Stromal cell of bone marrow (primary cell): ENCODE data around the gene HACD1.
A peak's percentile ranks its signal among the peaks of the same experiment; 100 is the strongest.

Experiments used
- DNase-seq: peaks from one replicate; pipeline ENCODE4 v3.0.0-alpha.2; 2012; ENCODE audit warnings: low read depth

The HACD1 gene, protein sequence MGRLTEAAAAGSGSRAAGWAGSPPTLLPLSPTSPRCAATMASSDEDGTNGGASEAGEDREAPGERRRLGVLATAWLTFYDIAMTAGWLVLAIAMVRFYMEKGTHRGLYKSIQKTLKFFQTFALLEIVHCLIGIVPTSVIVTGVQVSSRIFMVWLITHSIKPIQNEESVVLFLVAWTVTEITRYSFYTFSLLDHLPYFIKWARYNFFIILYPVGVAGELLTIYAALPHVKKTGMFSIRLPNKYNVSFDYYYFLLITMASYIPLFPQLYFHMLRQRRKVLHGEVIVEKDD

DNA sequence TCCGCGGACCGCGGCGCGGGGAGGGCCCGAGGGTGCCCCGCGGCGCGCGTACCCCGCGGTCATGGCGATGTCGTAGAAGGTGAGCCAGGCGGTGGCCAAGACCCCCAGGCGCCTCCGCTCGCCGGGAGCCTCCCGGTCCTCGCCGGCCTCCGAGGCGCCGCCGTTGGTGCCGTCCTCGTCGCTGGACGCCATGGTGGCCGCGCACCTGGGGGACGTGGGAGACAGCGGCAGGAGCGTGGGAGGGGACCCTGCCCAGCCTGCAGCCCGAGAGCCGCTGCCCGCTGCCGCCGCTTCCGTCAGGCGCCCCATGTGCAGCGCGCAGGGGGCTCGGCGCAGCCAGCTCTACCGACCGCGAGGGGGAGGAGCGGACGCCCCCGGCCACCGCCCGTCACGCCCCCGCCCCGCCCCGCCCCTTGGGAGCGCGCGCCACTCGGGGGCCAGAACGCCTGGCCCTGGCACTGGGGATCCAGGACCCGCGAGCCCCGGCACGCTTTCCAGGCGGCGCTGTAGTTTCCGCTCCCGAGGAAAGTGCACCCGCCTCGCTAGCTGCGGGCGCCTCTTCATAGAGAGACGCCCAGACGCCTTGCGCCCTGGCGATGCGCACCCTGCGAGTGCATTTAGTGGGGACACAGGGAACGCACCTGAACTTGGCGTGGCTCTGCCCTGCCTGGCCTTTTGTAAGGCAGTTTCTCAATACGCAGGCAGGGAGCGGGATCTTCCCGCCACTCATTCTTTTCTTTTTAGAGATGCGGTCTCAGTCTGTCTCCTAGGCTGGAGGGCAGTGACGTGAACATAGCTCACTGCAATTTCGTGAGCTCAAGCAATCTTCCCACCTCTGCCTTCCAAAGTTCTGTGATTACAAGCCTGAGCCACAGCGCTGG is at the start of gene HACD1:
TSS of gene HACD1 (minus strand) at position 344 of the 881 bp plus-strand sequence. CDS start at position 309, 35 bp downstream.
- DNase-seq = peak; percentile 35

DNA sequence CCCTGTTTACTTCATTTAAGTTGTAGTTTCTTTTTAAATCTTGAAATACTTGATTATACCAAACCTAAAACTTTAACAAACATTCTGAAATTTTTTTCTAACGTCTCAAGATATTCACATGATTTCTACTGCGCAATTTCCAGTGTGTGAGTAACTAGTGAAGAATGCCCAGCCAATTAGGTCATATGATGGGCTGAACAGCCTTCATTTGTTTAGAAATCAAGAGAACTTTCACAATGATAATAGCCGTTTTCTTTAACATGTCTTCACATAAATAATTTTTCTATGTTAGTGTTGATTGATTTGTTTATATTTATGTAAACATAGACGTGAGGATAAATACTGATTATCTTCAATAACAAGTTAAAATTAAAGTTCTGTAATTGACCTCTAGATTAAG is 48.6 kb upstream of the HACD1 start:
- peak; percentile 91 for DNase-seq

DNA sequence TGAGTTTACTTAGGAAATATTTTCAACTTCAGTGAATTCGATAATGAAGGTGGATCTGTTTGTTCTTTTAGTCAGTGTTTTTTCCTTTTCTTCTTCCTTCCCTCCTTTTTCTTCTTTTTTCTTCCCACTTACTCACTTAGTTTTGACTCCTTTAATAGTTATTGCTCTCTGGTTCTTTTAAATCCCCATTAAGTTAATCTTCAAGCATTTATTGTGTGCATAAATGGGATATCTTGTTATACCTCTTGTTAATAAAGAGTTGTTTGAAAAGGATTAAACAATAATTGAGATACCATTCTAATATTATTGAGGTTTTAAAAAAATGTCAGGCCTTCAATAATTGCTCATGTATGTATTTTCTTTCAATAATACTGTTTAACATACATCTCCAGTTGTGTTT is 46.3 kb upstream of the HACD1 start:
- no peak for DNase-seq

DNA sequence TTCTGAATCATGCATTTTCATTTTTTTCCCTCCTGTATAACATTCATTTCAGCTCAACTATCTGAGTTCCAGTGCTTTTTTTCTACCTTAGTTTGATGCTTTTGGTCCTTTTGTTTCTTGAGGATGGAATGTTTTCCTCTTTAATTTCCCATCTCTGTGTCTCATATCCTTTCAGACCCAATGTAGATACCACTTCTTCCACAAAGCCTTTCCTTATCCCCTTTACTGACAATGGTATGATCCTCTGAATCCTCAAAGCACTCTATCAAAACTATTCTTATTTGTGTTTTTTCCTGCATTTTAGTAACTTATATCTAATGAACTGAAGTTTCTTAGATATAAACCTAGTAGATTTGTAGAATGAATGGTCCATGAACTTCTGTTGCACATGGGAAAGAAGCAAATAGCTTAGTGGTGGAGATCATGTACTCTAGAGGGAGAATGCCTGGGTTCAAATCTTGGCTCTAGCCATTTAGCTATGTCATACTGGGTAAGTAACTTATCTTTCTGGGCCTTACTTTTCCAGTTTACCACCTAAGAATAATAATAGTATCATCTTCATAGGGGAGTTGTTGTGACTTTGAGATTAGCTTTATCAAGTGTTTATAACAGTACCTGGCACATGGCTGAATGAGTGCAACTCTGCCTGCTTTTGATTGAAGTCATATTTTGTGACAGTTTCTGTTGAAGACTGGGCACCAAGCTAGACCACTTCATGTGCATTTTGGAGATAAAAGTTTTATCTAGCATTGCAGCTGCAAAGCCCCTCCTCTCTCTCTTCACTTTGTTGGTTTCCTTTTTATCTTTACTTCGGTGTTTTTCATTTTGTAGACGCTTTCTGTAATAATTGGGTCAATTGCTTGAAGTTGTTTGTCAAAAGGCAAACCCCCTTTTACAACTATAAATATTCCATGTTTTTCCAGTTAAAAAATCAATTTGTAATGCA is 45.3 kb upstream of the HACD1 start:
- DNase-seq = no peak

DNA sequence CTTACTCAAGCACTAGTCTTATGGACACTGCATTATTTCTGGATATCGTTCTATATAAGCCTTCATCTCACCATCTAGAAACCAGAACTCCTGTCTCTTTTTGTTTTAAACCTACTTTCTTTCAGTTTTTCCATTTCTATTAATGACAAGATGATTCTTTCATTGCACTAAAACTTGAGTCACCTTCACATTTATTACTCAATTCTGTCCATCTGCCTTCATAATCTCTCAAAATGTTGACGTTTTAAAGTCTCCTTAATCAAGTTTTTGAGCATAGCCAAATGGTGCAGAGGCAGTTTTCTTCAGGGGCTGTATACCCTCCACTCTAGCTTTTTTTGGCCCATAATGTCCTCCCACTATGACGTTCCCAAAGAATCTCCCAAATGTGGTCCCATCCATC is 44.3 kb upstream of the HACD1 start:
- DNase-seq = no peak

DNA sequence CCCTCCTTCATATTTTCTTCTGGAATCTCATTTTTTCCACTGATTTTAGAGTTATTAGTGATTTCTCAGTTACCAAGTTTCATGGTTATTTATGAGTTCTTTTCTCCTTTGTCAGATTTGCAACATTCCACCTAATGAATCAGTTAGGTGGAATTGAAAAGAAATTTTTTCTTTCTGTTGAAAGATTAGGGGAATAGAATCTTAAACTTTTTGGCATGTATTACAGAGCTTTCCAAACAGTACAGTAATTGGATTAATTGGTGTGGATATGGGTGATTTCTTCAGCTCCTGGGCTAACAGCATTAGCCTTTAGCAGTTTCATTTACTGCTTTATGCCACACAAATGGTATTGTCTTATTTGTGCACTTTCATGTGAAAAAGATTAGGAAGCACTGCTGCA is 43.7 kb upstream of the HACD1 start:
- no peak for DNase-seq

DNA sequence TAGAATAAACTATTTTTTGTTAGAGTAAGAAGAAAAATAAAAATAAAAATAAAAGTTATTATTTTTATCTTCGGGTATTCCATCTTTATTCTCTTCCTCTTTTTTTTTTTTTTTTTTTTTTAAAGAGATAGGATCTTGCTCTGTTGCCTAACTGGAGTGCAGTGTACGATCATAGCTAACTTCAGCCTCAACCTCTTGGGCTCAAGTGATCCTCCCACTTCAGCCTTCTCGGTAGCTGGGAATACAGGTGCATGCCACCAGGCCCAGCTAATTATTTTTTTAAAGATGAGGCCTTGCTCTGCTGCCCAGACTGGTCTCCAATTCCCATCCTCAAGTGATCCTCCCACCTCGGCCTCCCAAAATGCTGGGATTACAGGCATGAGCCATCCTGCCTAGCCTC is 42.2 kb upstream of the HACD1 start:
- DNase-seq = no peak

DNA sequence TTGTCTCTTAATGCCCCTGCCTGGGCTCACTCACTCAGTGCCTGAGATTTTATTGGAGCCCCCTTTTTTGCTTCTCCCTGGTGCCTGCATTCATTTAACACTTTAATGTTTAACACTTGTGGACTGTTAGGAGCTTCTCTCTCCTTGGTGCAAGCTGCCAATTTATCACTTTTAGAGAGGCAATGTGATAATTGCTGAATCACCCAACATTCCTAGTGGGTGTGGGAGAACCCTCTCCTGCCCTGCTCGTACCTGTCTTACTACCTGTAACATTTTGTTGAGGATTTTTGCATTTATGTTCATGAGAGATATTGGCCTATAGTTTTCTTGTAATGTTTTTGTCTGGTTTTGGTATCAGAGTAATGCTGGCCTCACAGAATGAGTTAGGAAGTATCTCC is 39.9 kb upstream of the HACD1 start:
- DNase-seq = no peak

DNA sequence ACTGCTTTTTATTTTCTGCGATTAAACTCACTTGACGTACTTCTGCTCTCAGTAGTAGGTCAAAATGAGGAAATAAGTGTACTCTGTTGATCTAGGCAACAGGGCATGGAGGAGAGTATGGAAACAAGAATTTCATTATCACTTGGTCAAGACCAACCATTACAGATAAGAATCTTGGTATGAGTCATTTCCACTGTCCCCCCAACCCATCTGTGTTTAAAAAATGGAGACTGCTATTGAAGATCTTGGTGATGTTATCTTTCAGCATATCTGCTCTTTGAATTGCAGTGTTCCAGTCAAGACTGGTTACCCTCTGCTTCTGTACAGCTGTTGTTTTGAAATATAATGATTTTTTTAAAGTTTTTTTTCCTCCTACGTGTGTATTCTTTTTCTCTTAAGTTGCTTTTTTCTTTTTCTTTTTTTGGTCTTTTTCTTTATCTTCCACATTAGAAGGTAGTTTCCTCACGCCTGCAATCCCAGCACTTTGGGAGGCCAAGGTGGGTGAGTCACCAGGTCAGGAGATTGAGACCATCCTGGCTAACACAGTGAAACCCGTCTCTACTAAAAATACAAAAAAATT is 38.5 kb upstream of the HACD1 start:
- DNase-seq = no peak

DNA sequence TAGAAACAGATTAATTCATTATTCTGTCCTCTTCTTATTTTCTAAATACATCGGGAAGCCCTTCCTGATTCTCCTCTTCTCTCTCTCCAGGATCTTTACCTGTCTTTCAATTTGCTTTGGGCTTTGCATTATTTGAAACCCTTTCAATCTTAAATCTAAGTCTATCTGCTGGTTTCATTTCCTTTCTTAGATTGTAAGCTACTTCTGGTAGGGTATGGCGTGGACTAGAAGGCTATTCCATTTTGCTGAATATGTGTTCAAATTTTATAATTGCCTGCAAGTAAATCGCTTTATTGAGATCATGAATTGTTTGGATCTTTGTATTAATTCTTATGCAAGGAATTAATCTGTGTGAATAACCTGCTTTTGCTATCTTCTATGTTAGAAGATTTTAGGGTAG is 37.8 kb upstream of the HACD1 start:
- DNase-seq = no peak

DNA sequence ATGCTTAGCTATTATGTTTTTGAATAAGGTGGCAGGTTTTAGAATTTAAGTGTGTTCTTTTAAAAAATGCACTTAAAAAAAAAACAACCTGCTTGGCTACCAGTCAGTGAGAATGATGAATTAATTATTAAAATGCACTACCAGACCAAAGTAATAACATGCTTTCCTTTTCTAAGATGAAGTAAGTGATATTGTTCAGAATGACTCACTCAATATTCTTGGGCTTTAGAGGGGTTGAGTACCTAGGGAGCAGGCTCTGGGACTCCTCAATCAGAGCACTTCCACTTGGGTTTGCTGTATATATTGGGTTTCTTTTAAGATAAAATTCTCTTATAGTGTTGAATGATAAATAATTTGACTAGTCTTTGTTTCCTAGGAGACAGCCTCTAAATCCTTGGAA is 35.4 kb upstream of the HACD1 start:
- no peak for DNase-seq

DNA sequence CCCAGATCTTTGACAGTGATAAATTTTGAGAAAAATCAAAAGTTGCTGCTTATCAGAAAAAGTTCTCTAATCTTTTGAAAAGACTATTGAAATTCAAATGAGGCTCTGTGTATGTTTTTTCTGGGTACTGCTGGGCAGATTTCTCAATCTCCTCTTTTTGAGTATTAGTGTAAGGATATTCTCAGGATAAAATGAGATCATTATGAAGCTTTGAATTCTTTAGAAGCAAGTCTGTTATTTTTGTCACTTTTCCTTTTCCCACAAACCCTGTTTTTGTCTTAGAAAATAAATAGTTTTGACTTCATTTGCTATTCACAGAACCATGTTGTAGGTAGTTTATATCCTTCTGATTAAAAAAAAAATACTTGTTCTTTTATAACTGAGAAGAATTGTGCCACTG is 34.7 kb upstream of the HACD1 start:
- no peak for DNase-seq

DNA sequence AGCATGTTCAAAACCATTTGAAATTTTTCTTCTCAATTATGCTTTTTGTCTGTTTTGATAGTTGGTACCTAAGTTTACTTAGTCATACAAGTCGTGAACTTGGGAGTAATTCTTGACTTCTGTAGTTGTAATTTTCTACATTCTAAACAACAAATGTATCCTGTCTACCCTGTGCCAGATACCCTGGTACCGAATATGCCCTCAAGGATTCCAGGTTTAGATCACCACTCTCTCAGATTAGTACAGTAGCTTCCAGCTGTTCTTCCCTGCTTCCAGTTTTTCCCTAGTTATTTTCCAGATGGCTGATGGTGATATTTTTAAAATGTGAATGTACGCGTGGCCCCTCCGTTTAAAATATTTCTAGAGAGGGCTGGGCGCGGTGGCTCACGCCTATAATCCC is 33.2 kb upstream of the HACD1 start:
- DNase-seq = no peak

DNA sequence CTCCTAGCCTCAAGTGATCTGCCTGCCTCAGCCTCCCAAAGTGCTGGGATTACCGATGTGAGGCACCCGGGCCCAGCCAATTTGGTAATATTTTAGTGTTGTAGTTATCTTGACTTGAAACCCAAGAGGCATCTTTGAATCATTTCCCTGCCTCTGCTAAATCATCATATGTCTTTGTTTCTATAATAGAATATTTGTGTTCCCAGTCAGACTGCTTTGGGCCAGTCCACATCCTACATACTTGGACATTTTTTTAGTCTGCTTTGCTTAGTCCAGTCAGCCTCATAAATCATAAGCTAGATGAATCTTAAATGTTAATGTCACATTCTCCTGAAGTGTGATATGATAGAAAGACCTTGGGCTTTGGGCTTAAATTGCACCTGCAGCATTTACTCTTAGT is 32.7 kb upstream of the HACD1 start:
- DNase-seq = peak; percentile 83

DNA sequence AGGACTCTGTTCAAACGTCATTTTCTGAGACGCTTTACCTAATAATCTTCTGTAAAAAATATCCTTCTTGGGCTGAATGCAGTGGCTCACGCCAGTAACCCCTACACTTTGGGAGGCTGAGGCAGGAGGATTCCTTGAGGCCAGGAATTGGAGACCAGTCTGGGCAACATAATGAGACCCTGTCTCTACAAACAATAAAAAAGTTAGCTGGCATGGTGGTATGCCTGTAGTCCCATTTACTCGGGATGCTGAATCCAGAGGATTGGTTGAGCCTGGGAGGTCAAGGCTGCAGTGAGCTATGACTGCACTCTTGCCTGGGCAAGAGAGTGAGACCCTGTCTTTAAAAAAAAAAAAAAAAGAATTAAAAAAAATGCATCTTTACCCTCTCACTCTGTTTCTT is 31.9 kb upstream of the HACD1 start:
- DNase-seq = no peak

DNA sequence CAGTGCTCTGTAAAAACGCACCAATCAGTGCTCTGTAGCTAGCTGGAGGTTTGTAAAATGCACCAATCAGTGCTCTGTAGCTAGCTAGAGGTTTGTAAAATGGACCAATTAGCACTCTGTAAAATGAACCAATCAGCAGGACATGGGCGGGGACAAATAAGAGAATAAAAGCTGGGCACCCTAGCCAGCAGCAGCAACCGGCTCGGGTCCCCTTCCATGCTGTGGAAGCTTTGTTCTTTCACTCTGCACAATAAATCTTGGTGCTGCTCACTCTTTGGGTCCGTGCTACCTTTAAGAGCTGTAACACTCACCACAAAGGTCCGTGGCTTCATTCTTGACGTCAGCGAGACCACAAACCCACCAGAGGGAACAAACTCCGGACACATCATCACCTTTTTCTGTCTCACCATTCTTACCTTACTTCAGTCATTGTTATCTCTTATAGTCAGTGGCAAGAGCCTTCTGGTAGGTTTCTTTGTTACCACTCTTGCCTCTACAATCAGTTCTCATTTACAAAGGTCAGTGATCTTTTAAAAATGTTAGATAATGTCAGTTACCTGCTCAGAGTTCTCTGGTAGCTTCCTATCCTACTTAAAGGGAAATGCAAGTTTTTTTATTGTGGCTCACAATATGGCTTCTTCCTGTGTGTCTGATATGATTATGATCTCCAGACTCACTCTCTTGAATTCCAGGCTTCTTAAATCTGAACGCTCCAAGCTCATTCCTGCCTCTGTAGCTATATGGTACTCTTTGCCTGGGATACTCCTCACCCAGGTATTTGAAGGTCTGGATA is 31.3 kb upstream of the HACD1 start:
- DNase-seq = no peak

DNA sequence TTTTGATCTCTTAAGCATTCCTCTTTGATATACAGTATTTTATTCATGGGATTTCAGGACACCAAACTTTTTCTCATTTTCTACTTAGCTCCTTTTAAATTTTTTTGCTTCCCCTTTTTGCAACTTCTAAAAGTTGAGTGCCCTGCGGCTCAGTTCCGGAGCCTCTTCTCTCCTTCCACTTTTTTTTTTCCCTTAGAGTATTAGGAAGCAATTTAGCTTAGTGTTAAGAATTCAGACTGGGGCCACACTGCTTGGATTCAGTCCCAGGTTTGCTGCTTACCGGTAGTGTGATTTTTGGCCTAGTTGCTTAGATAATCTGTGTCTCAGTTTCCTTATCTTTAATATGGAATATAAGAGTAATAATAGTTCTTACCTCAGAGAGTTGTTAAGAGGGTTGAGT is 30.2 kb upstream of the HACD1 start:
- no peak for DNase-seq

DNA sequence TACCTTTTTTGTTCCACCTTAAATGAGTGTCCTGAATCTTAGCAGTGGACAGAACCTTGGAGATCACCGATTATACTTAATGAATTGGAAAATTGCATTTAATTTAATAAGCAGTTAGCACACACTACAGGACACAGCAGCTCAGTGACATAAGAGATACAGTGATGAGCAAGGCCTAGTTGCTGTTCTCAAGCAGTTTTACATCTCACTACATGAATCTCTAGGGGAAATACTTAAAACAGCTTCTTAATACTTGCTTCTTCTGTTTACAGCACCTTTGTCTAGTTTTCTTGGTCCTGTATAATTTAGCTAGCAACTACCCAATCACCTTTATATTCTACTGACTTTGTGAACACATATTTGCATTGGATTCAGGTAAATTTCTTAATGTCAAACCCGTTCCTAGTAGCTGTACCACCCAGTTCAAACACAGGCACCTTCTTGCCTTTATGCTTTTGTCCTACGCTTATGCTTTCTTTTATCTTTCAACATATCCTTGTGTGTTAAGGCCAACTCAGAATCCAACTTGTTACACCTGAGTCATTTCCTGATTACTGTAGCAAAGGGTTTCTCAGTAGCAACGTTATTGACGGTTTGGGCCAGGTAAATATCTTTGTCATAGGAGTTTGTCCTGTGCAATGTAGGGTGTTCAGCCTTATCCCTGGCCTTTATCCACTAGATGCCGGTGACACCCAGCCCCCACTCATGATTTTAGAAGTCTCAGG is 28.6 kb upstream of the HACD1 start:
- DNase-seq = no peak

DNA sequence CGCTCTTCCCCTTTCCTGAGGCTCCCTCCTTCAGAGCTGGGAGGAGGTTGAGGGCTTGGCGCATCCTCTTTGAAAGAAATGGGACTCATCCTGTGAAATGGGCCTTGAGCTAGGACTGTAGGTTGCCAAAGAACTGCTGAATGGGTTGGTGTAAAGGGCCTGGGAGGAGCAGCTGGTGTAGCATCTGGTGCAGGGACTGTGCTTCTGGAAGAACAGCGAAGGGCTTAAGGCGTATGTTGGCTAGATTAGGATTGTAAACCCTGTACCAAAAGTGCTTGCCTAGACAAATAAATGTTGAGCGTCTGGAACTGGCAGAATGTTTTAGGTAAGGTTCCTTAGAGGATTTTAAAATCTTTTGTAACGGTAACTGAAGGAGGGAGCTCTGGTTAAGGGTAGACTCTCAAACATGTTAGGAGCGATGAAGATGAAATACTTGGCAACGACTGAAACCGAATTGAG is 27.3 kb upstream of the HACD1 start:
- no peak for DNase-seq

DNA sequence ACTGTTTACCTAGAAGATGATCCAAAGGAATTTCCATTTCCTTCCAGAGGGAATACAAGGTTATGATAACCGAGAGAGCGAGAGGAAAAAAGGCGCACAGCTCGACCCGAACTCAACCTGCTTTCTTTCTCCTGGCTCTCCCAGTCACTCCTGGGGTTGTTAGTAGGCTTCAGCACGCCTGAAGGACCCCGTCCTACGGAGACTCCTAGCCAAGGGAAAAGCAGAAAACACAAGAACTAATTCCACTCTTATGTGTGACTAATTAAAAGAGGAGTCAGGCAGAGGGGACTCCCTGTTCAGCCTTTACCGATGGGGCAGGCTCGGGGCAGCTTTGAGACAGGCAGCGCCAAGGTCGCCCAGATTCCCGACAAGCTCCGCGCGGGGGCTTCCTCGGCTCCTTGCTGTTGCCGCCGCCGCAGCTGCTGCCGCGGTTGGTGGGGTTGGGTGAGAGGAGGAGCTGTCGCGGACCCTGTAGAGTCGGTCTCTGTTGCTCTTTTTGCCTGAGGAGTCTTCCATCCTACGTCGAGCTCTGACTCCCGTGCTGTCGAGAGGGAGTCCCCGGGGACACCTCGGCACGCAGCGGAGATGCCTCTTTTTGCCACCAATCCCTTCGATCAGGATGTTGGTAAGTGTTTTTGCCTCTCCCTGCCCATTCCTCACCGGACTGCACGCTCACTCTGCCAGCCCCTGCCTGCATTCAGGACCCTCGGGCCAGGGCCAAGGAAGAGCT is 26.7 kb upstream of the HACD1 start, which contains the start of gene STAM:
TSS of gene STAM (plus strand) at position 397 of the 730 bp plus-strand sequence. CDS start at position 586, 189 bp downstream.
- DNase-seq = peak; percentile 81
